ENCODE results near the gene USP10. TPM values are rescaled to one million over a fixed set of nuclear protein-coding genes. Genes with fewer than 3 reads are reported as not detected.

USP10 gene
- total and polyA plus RNA-seq, 2 donors from 2014 or later, result 36.8 to 79.5 TPM

DNA sequence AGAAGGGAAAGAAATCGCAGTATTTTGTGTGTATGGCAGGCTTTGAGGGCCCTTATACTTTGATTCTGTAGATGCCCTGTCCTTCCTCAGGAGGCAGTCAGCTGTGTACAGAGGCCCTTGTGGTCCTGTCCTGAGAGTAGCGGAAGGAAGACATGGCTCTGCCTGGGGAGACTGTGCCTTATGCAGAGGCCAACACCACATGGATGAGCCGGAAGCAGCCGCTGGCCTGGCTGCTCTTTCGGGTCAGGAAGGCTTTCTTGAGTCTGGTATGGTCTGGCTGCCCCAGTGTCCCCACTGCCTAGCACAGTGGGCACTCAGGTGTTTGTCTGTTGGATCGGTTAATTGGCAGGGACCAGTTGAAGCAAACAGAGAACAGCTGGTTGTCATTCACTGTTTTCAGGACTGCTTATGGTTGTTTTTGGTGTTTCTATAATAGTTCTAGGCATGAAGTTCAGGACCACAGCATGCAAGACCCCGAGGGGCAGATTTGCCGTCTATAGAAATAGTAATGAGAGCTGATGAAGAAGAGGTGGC lies 12.4 kb downstream of the USP10 start:
- no peak overlapping the region for H3K27ac ChIP-seq (ENCODE audit: low read depth in 2 of 2, low read length in 2 of 2)
- H3K36me3 ChIP-seq (ENCODE audit: control insufficient read depth in 2 of 3, insufficient read depth in 3 of 3, low read length in 3 of 3), result peaks cover 0 to 2% (median 0%) of the 10 kb centered on the region in 3 donors
- no peaks in the 10 kb centered on the region for H3K27me3 ChIP-seq (ENCODE audit: control insufficient read depth, insufficient read depth, low read length)
- TF ChIP-seq, protein P1, sequence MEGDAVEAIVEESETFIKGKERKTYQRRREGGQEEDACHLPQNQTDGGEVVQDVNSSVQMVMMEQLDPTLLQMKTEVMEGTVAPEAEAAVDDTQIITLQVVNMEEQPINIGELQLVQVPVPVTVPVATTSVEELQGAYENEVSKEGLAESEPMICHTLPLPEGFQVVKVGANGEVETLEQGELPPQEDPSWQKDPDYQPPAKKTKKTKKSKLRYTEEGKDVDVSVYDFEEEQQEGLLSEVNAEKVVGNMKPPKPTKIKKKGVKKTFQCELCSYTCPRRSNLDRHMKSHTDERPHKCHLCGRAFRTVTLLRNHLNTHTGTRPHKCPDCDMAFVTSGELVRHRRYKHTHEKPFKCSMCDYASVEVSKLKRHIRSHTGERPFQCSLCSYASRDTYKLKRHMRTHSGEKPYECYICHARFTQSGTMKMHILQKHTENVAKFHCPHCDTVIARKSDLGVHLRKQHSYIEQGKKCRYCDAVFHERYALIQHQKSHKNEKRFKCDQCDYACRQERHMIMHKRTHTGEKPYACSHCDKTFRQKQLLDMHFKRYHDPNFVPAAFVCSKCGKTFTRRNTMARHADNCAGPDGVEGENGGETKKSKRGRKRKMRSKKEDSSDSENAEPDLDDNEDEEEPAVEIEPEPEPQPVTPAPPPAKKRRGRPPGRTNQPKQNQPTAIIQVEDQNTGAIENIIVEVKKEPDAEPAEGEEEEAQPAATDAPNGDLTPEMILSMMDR (IDR thresholded peaks at IDR 0.05; ENCODE audit: borderline replicate concordance, extremely low read depth, insufficient read depth), result no peak
- DNase-seq, result no peak
- H3K4me3 ChIP-seq (ENCODE audit: low read length in 3 of 3), result no peak overlapping the region
- H3K9ac ChIP-seq (ENCODE audit: low read length in 3 of 3), result no peak overlapping the region
- no peaks in the 10 kb centered on the region for H3K9me3 ChIP-seq (ENCODE audit: control insufficient read depth in 2 of 3, insufficient read depth in 1 of 3, low read length in 3 of 3)
- peaks cover 0 to 12% (median 5%) of the 10 kb centered on the region in 3 donors for H3K4me1 ChIP-seq (ENCODE audit: control insufficient read depth in 2 of 3, insufficient read depth in 2 of 3, low read depth in 1 of 3, low read length in 3 of 3)
- FAIRE-seq, result no peak
- intact Hi-C loops (cut with DNase I), result no loop called here

DNA sequence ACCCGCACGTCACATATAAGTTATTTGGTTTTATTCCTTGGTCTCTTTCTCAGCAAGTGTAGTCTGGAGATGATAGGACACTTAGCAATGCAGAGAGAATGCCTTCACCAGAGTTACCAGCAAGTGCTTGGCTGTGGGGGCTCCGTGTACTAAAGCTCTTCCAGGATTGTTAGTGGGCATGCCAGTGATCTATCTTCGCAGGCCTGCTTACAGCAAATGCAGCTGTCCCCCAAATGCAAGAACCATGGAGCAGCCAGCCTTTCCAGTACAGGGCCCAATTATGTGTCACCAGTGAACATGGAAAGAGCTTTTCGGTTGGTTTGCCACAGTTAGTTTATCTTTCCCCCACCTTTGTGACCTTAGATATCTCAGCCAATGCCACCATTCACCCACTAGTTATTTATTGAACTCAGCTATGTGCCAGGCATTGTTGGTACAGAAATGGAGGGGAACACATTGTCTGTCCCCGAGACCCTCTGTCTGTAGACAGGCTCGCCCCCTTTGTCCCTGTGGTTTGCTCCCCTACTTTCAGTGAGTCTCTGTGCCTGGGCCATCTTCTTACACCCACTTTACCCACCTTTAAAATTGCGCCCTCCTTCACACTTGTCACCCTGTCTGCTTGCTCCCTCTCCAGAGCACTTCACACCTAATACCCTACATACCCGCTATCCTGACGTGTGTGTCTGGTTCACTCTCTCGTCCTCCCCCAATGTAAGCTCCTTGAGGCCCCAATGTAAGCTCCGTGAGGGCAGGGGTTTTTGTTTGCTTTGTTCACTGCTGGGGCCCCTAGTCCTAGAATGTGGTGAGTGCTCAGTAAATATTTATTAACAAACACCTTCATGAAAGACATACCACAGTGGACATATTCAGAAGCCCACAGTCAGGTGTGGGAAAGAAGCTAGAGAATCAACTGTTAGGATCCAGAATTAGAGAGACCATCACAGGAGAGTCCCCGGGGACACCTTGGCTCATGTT lies 13.3 kb downstream of the USP10 start:
- H3K4me3 ChIP-seq (ENCODE audit: low read length in 3 of 3), result no peak overlapping the region
- no peaks in the 10 kb centered on the region for H3K9me3 ChIP-seq (ENCODE audit: control insufficient read depth in 2 of 3, insufficient read depth in 1 of 3, low read length in 3 of 3)
- H3K36me3 ChIP-seq (ENCODE audit: control insufficient read depth in 2 of 3, insufficient read depth in 3 of 3, low read length in 3 of 3), result peaks cover 0 to 2% (median 0%) of the 10 kb centered on the region in 3 donors
- intact Hi-C loops (cut with DNase I), result no loop called here
- no peak overlapping the region for H3K27ac ChIP-seq (ENCODE audit: low read depth in 2 of 2, low read length in 2 of 2)
- H3K4me1 ChIP-seq (ENCODE audit: control insufficient read depth in 2 of 3, insufficient read depth in 2 of 3, low read depth in 1 of 3, low read length in 3 of 3), result peaks cover 0 to 12% (median 5%) of the 10 kb centered on the region in 3 donors
- H3K9ac ChIP-seq (ENCODE audit: low read length in 3 of 3), result no peak overlapping the region
- H3K27me3 ChIP-seq (ENCODE audit: control insufficient read depth, insufficient read depth, low read length), result no peaks in the 10 kb centered on the region
- DNase-seq (no peak), FAIRE-seq (no peak)
- TF ChIP-seq, protein P1 (IDR thresholded peaks at IDR 0.05; ENCODE audit: borderline replicate concordance, extremely low read depth, insufficient read depth), result no peak

DNA sequence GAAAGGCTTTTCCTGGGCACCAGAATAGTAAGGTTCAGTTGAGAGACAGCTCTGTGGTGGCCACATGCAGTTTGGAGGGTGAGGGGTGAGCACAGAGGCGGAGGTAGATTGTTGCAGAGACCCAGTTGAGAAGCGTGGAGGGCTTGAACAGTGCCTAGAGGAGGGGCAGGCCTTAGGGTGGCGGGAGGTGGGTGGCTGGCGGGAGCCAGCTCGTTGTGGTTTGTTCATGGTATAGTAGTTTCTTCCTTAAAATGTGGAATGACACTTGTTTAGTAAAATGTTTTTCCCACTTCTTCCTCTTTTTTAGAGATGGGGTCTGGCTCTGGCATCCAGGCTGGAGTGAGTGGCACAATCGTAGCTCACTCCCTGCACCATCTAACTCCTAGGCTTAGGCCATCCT lies 14.2 kb downstream of the USP10 start:
- Histone ChIP-seq H3K4me3 (ENCODE audit: low read length in 3 of 3) (no peak overlapping the region), H3K27ac (ENCODE audit: low read depth in 2 of 2, low read length in 2 of 2) (no peak overlapping the region), H3K27me3 (ENCODE audit: control insufficient read depth, insufficient read depth, low read length) (no peaks in the 10 kb centered on the region), H3K9me3 (ENCODE audit: control insufficient read depth in 2 of 3, insufficient read depth in 1 of 3, low read length in 3 of 3) (no peaks in the 10 kb centered on the region), H3K9ac (ENCODE audit: low read length in 3 of 3) (no peak overlapping the region), H3K4me1 (ENCODE audit: control insufficient read depth in 2 of 3, insufficient read depth in 2 of 3, low read depth in 1 of 3, low read length in 3 of 3) (peaks cover 0 to 9% (median 5%) of the 10 kb centered on the region in 3 donors), H3K36me3 (ENCODE audit: control insufficient read depth in 2 of 3, insufficient read depth in 3 of 3, low read length in 3 of 3) (peaks cover 0 to 2% (median 0%) of the 10 kb centered on the region in 3 donors)
- TF ChIP-seq, protein P1 (IDR thresholded peaks at IDR 0.05; ENCODE audit: borderline replicate concordance, extremely low read depth, insufficient read depth), result no peak
- no peak for FAIRE-seq
- no peak for DNase-seq
- intact Hi-C loops (cut with DNase I), result no loop called here
